ENCODE results near the gene CAPN3. TPM values are rescaled to one million over a fixed set of nuclear protein-coding genes. Genes with fewer than 3 reads are reported as not detected.

The CAPN3 gene
- total RNA-seq, 4 donors from 2014 or later: 0.29 to 17.4 (median 9.4) TPM

DNA sequence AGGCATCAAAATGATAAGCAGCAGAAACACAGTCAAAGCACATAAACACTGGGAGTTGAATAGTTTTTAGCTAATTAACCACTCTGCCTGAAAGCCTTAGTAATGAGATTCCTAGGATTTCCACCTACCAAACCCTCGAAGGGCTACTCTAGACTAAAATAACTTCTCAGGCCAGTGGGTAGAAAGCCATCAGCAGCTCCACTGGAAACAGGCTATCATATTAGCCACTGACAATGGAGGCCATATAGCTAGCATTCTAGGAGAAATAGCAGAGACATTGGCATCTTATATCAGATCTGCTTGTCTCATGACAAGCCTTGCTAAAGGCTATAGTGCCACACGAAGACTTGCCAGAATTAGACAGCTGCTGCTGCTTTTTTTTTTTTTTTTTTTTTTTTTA lies 4.5 kb upstream of the CAPN3 start:
- H3K4me3 ChIP-seq: no peak overlapping the region
- intact Hi-C loops (cut with DNase I; ENCODE audit: low total_unique reads): no loop called here
- H3K27ac ChIP-seq: no peak overlapping the region
- DNase-seq: no peak
- no peaks in the 10 kb centered on the region for H3K36me3 ChIP-seq
- H3K4me1 ChIP-seq: no peaks in the 10 kb centered on the region
- H3K27me3 ChIP-seq: no peaks in the 10 kb centered on the region
- H3K9me3 ChIP-seq: no peaks in the 10 kb centered on the region
- no peak for TF ChIP-seq POLR2A (IDR thresholded peaks at IDR 0.05)
- TF ChIP-seq, protein P1, sequence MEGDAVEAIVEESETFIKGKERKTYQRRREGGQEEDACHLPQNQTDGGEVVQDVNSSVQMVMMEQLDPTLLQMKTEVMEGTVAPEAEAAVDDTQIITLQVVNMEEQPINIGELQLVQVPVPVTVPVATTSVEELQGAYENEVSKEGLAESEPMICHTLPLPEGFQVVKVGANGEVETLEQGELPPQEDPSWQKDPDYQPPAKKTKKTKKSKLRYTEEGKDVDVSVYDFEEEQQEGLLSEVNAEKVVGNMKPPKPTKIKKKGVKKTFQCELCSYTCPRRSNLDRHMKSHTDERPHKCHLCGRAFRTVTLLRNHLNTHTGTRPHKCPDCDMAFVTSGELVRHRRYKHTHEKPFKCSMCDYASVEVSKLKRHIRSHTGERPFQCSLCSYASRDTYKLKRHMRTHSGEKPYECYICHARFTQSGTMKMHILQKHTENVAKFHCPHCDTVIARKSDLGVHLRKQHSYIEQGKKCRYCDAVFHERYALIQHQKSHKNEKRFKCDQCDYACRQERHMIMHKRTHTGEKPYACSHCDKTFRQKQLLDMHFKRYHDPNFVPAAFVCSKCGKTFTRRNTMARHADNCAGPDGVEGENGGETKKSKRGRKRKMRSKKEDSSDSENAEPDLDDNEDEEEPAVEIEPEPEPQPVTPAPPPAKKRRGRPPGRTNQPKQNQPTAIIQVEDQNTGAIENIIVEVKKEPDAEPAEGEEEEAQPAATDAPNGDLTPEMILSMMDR (IDR thresholded peaks at IDR 0.05): no peak

DNA sequence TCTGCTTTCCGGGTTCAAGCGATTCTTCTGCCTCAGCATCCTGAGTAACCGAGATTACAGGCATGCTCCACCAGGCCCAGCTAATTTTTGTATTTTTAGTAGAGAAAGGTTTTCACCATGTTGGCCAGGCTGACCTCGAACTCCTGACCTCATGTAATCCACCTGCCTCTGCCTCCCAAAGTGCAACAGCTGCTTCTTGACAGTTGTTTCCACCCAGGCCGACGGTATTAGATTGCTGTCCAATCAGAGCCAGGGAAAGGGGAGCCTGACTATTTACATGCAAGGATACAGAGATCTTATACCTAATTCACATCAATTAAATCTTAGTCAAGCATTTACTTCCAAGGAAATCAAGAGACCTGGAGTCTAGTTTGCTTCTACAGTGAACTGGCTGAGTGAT lies 4.0 kb upstream of the CAPN3 start:
- intact Hi-C loops (cut with DNase I; ENCODE audit: low total_unique reads): no loop called here
- Histone ChIP-seq H3K9me3 (no peaks in the 10 kb centered on the region), H3K27me3 (no peaks in the 10 kb centered on the region), H3K27ac (no peak overlapping the region), H3K36me3 (no peaks in the 10 kb centered on the region), H3K4me3 (no peak overlapping the region), H3K4me1 (no peaks in the 10 kb centered on the region)
- no peak for TF ChIP-seq POLR2A (IDR thresholded peaks at IDR 0.05)
- TF ChIP-seq, protein P1 (IDR thresholded peaks at IDR 0.05): no peak
- DNase-seq: no peak

DNA sequence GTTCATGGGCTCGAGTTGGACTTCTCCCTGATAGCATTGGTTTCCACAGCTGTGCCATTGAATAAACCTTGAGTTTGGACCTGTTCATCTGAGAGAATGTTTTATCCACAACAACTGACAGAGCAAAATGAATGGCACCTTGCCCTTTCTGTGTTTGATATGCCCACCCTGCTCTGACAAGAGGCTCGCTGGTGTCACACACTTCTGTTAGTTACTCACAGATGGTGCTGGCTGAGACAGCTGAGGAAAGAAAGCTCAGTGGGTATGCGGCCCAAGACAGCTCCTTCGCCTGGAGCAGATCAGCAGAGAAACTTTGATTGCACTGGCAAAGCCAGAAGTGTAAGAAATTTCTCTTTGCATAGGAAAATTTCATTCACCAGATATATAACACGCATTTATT lies 2.5 kb upstream of the CAPN3 start:
- Histone ChIP-seq H3K27ac (no peak overlapping the region), H3K9me3 (no peaks in the 10 kb centered on the region), H3K36me3 (no peaks in the 10 kb centered on the region), H3K4me3 (no peak overlapping the region), H3K4me1 (no peaks in the 10 kb centered on the region), H3K27me3 (no peaks in the 10 kb centered on the region)
- TF ChIP-seq, protein P1 (IDR thresholded peaks at IDR 0.05): no peak
- TF ChIP-seq POLR2A (IDR thresholded peaks at IDR 0.05): no peak
- DNase-seq: no peak
- intact Hi-C loops (cut with DNase I; ENCODE audit: low total_unique reads): no loop called here

DNA sequence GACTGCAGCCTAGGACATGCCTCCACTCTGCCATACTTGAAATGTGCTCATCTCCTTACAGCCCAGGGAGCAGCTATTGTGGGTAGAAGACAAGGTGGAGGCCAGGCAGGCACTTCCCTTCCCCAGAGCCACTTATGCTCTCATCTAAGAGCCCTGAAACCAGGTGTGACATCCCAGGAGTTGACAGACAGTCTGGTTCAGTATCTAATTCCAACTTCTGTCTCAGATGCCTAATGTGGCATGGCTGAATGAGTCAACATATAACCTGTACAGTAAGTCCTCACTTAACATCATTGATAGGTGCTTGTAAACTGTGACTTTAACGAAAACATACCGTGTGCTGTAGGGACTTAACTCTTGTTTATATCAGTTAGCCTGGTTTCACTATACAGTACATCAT lies 1.2 kb upstream of the CAPN3 start:
- DNase-seq: no peak
- Histone ChIP-seq H3K4me1 (no peaks in the 10 kb centered on the region), H3K4me3 (no peak overlapping the region), H3K9me3 (no peaks in the 10 kb centered on the region), H3K36me3 (no peaks in the 10 kb centered on the region), H3K27me3 (no peaks in the 10 kb centered on the region), H3K27ac (no peak overlapping the region)
- no peak for TF ChIP-seq POLR2A (IDR thresholded peaks at IDR 0.05)
- TF ChIP-seq, protein P1 (IDR thresholded peaks at IDR 0.05): no peak
- intact Hi-C loops (cut with DNase I; ENCODE audit: low total_unique reads): no loop called here

DNA sequence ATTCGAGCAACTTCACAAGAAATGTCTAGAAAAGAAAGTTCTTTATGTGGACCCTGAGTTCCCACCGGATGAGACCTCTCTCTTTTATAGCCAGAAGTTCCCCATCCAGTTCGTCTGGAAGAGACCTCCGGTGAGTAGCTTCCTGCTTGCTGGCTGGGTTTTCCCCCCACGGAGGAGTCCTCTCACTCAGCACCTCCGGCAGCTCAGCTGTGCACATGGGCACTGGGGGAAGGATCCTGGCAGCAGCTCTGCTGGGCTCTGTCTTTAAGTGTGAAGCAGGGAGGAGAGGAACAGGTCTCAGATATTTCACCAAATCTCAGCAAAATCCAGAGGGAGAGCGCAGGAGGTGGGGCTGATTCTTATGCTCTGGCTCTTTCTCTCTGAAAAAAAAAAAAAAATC lies 684 bp downstream of the CAPN3 start:
- no peak for TF ChIP-seq POLR2A (IDR thresholded peaks at IDR 0.05)
- TF ChIP-seq, protein P1 (IDR thresholded peaks at IDR 0.05): no peak
- no peak for DNase-seq
- Histone ChIP-seq H3K27ac (no peak overlapping the region), H3K4me3 (no peak overlapping the region), H3K4me1 (no peaks in the 10 kb centered on the region), H3K9me3 (no peaks in the 10 kb centered on the region), H3K27me3 (no peaks in the 10 kb centered on the region), H3K36me3 (no peaks in the 10 kb centered on the region)
- intact Hi-C loops (cut with DNase I; ENCODE audit: low total_unique reads): no loop called here
